RCC 7860 (cell line): ENCODE results near the gene XYLT1.
A peak's percentile ranks its signal among the peaks of the same experiment; 100 is the strongest.

Experiments used
- DNase-seq: peaks from one replicate; pipeline ENCODE4 v3.0.0-alpha.2; 2015; ENCODE audit warnings: low spot score
- FAIRE-seq: peaks from 2 replicates; lab custom pipeline; 2012; peaks lifted over from hg19 to GRCh38; lab: Jason Lieb, UNC

XYLT1 gene

GRCh38 chr16:17215306-17215705, 255.5 kb downstream of the XYLT1 start:
- no peak for DNase-seq
- no peak for FAIRE-seq

DNA sequence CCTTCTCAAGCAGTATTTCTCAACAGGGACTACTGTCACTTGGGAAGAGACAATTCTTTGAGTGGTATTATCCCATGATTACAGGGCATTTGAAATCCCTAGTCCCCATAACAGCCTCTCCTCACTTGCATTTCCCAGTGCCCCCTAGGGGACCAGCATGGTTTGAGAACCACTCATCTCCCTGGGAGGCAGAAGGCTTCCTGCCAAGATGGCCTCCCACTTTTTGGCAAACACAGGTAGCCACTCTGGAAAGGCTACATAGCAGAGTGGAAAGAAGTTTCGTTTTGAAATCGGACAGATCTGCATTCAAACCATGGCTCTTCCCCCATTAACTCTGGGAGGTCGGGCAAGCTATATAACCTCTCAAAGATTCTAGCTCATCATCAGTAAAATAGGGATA, 256.8 kb downstream of the XYLT1 start:
- DNase-seq (no peak), FAIRE-seq (no peak)

DNA sequence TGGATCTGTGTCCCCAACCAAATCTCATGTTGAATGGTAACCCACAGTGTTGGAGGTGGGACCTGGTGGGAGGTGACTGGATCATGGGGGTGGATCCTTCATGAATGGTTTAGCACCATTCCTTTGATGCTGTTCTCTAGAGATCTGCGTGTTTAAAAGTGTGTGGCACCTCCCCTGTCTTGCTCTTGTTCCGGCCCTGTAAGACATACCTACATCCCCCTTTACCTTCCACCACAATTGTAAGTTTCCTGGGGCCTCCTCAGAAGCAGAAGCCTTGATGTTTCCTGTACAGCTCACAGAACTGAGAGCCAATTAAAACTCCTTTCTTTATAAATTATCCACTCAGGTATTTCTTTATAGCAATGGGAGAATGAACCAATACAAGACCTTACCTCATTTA, 257.7 kb downstream of the XYLT1 start:
- FAIRE-seq = no peak
- no peak for DNase-seq

GRCh38 chr16:17212606-17213005, 258.2 kb downstream of the XYLT1 start:
- no peak for FAIRE-seq
- DNase-seq = no peak

DNA sequence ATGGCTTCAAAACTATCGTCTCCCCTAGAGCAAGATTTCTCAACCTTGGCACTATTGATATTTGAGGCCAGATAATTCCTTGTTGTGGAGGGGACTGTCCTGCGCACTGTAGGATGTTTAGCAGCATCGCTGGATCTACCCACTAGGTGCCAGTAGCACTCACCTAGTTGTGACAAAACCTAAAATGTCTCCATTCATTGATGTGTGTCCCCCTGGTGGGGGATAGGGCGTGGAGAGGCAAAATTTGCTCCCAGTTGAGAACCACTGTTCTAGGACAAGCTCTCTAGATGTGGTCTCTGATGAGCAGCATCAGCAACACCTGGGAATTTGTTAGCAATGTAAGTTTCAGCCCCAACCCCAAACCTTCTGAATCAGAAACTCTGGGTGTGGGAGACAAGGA, 259.0 kb downstream of the XYLT1 start:
- no peak for FAIRE-seq
- no peak for DNase-seq

- DNase-seq (no peak), FAIRE-seq (no peak)
Measured at GRCh38 chr16:17206712-17207111, 264.0 kb downstream of the XYLT1 start.

- FAIRE-seq = no peak
Measured at GRCh38 chr16:17205279-17206211, 265.2 kb downstream of the XYLT1 start.

GRCh38 chr16:17204644-17205043, 266.1 kb downstream of the XYLT1 start:
- DNase-seq = no peak

More at GRCh38 chr16:17205279-17206211, 265.2 kb downstream of the XYLT1 start:
- DNase-seq = no peak

DNA sequence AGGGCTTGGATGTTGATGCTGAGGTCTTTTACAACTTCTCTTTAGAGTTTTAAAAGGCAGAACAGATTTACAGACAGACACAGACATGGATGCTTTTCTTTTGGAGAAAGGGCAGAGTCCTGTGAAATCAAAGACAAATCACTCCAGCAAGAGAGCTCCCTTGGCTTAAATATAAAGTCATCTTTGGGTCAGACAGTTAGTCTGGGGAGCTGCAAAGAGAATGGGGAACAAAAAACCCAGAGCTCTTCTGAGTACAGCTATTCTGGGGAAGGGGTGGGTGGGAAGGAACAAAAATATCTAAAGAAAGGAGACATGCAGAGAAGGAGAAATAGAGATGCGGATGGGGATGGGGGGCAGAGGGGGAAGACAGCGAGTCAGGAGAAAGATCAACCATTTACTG, 266.6 kb downstream of the XYLT1 start:
- no peak for DNase-seq

More at GRCh38 chr16:17204644-17205043, 266.1 kb downstream of the XYLT1 start:
- no peak for FAIRE-seq

GRCh38 chr16:17203424-17203823, 267.3 kb downstream of the XYLT1 start:
- FAIRE-seq = no peak
- no peak for DNase-seq

More for the DNA sequence above, 266.6 kb downstream of the XYLT1 start:
- no peak for FAIRE-seq

DNA sequence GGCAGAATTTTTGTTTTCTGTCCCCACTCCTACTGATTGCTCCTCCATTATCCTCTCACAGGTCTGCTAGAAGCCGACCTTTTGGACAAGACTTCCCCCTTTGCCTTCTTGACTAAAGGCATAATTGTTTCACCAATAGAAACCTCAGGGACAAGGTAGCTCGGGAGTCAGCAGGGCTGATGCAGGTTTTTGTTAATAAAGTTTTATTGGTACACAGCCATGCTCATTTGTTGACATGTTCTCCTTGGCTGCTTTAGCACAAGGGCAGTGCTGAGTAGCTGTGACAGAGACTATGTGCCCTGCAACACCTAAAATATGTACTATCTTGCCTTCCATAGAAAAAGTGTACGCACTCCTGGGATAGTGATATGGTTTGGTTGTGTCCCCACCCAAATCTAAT, 271.6 kb downstream of the XYLT1 start:
- DNase-seq (no peak), FAIRE-seq (no peak)

DNA sequence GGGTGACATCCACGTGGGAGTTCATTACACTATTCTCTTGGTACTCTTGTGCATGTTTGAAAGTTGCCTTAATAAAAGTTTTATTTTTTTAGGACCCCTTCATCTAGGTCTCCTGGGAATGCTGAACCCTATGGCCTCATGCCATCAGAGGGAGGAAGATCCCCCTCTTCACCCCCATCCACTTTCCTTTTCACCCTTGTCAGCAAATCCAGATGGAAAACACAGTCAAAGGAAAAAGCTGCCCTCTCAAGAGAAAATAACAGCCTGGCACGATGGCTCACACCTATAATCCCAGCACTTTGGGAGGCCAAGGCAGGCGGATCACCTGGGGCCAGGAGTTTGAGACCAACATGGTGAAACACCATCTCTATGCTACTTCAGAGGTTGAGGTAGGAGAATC, 274.2 kb downstream of the XYLT1 start:
- no peak for FAIRE-seq
- no peak for DNase-seq

DNA sequence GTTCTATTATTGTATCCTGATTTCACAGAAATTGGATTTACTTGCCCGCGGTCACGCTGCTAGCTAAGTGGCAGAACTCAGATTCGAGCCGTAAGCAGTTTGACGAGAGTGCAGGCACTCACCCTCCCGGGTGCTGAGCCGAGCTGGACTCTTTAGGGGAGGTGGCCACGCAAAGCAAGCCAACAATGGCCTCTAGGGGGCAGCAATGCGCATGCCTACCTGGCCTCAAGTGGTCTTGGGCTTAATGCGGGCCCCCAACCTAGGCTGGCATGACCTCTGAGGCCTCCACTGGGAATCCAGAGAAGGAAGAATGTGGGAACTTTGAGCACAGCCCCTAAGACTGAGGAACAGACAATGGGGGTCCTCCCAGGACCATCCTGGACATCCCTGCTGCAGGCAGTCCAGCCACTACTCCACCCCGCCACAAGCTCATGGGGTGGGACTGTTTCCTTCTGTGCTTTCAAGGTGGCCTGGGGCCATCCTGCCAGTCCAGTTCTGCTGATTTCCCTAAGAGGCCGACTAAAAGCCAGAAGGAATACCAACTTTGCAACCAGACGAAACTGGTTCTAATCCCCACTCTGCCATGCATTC, 276.5 kb downstream of the XYLT1 start:
- FAIRE-seq (no peak), DNase-seq (no peak)

GRCh38 chr16:17193566-17194100, 277.1 kb downstream of the XYLT1 start:
- no peak for DNase-seq
- no peak for FAIRE-seq

- FAIRE-seq (no peak), DNase-seq (no peak)
Measured at GRCh38 chr16:17184026-17184425, 286.7 kb downstream of the XYLT1 start.

- DNase-seq (no peak), FAIRE-seq (no peak)
Measured at GRCh38 chr16:17177959-17178905, 292.5 kb downstream of the XYLT1 start.

DNA sequence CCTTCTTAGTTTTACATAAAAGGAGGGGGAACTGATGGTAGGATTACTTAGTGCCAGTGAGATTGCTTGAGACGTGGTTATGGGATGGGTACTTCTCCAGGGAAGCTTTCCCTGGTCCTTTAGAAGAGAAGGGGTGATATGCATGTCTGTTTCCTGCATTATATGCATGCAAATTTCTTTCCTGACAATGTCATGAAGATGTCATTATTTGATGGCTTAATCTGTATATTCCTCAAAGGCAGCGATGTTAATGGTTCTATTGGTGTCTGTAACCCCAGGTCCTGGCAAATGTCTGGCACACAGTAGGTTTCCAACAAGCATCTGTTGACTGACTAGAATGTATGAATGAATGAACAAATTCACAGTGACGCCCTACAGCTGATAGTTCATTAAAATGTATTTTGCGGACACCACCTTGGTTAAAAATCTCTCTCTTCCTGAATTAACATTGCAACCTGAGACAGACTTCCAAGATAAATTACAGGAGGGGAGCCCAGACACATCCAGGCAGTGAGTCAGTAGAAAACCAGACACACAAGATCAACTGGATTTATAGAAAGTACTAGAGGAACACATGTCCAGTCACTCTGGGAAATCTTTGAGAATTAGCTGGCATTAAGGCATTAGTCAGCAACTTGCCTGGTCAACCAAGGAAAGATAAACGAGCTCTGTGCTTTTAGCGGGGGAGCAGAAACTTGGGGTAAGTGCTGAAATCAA, 293.4 kb downstream of the XYLT1 start:
- no peak for FAIRE-seq
- DNase-seq = peak; percentile 12

DNA sequence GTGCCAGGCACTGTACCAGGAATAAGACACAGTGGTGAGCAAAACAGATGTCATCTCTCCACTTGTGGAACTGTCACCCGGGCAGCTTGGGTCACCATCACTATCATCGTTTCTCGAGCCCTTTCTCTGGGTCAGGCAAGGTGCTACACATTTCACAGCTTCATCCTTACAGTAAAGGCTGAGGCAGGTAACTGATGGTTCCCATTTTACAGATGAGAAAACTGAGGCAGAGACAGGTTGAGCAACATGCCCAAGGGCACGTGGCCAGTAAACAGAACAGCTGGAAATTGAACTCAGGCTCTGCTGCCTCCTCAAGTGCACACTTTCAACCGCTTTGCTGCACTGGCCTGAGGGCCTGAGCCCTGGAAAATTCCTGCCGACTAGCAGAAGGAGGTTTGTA, 294.6 kb downstream of the XYLT1 start:
- DNase-seq = no peak
- FAIRE-seq = no peak

DNA sequence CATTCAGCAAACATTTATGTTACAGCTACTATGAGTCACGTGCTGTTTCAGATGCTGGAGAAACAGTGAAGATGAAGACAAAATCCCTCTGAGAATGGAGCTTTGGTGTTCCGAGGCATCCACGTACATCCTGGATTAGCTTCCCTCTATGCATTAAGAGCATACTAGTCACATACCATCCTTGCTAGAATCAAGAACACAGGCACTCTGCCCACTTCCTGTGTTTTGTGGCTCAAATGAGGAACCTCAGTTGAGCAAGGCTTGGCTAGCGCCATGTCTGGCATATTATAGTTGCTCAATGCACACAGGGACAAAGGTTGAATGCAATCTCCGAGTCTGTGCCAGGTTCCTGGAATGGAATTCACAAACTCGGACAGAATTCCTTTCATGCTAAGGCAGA, 297.5 kb downstream of the XYLT1 start:
- DNase-seq = no peak
- FAIRE-seq = no peak
